DND-41 (cell line): Measurements from ENCODE around the gene NHLRC4.

Experiments
- ATAC-seq: fragments of 200-7000 bp; cut with Tn5 transposase; 3 replicates; pipeline ENCODE4 v1.9.1; 2021; ENCODE audit warnings: low read depth; ENCODE audit not compliant: insufficient read depth
- DNase-seq: peaks from one replicate; pipeline ENCODE4 v3.0.0-alpha.2; 2020
- H2AFZ ChIP-seq: 2 replicates; pipeline ENCODE4 v1.6.0; 2012; ENCODE audit warnings: low read depth, low read length
- H3K27ac ChIP-seq: 2 replicates; pipeline ENCODE4 v1.5.1; 2012; ENCODE audit warnings: low read length, inconsistent platforms
- H3K27me3 ChIP-seq: fragments of 200-600 bp; sonication (generic); 2 replicates; pipeline ENCODE4 v1.6.0; 2012; ENCODE audit warnings: low read length, mild to moderate bottlenecking, inconsistent platforms; ENCODE audit not compliant: insufficient read depth, poor library complexity
- H3K36me3 ChIP-seq: 2 replicates; pipeline ENCODE4 v1.5.1; 2012; ENCODE audit warnings: low read length, inconsistent platforms; ENCODE audit not compliant: insufficient read depth
- H3K4me1 ChIP-seq: 2 replicates; pipeline ENCODE4 v1.5.1; 2012; ENCODE audit warnings: mild to moderate bottlenecking, low read length; ENCODE audit not compliant: insufficient read depth
- H3K4me2 ChIP-seq: 2 replicates; pipeline ENCODE4 v1.6.0; 2012; ENCODE audit warnings: mild to moderate bottlenecking, moderate library complexity, low read length, inconsistent platforms; ENCODE audit not compliant: insufficient read depth
- H3K4me3 ChIP-seq, 2 experiments: fragments of 200-600 bp in 1 of 2; shearing (Covaris generic) in 1 of 2; 2 replicates each; pipeline ENCODE4 v1.5.1; 2012 to 2016; ENCODE audit warnings: inconsistent platforms in 2 of 2, low read length in 2 of 2, mild to moderate bottlenecking in 2 of 2, low read depth in 1 of 2, moderate library complexity in 1 of 2
- H3K79me2 ChIP-seq: 2 replicates; pipeline ENCODE4 v1.6.0; 2012; ENCODE audit warnings: low read length, inconsistent platforms; ENCODE audit not compliant: insufficient read depth
- H3K9ac ChIP-seq: 2 replicates; pipeline ENCODE4 v1.6.0; 2012; ENCODE audit warnings: low read depth, mild to moderate bottlenecking, inconsistent platforms, low read length, moderate library complexity
- H3K9me3 ChIP-seq: 2 replicates; pipeline ENCODE4 v1.5.1; 2012; ENCODE audit warnings: low read length, moderate library complexity, mild to moderate bottlenecking, inconsistent platforms; ENCODE audit not compliant: insufficient read depth, severe bottlenecking
- H4K20me1 ChIP-seq: 2 replicates; pipeline ENCODE4 v1.6.0; 2012; ENCODE audit warnings: low read length; ENCODE audit not compliant: insufficient read depth
- CTCF ChIP-seq: IDR thresholded peaks from 2 replicates; pipeline ENCODE4 v1.5.1; 2012; ENCODE audit warnings: borderline replicate concordance, low read length, moderate library complexity, mild to moderate bottlenecking; ENCODE audit not compliant: poor library complexity, severe bottlenecking; ENCODE audit errors: extremely low read depth
- EZH2 ChIP-seq: IDR thresholded peaks from 3 replicates; pipeline ENCODE4 v1.6.1; 2012; ENCODE audit warnings: borderline replicate concordance, low read depth, mild to moderate bottlenecking, moderate library complexity, low read length, inconsistent platforms; ENCODE audit not compliant: severe bottlenecking

NHLRC4 gene

GRCh38 chr16:606656-607307, 40.0 kb downstream of the NHLRC4 start:
- ATAC-seq: no peak
- Histone ChIP-seq H2AFZ (no peak overlapping the region), H3K27ac (no peak overlapping the region)

DNA sequence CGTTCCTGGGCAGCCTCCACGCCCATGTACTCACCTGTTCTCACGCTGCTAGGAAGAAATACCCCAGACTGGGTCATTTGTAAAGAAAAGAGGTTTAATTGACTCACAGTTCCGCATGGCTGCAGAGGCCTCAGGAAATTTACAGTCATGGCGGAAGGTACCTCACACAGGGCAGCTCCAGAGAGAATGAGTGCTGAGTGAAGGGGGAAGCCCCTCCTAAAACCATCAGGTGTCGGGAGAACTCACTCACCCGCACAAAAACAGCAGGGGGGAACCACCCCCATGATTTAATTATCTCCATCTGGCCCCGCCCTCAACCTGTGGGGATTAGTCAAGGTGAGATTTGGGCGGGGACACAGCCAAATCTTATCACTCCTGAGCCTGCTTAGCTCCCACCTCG, 41.2 kb downstream of the NHLRC4 start:
- Histone ChIP-seq H4K20me1 (peaks cover 15% of the 10 kb centered on the region; the same call in 1 of the 2 replicates), H3K79me2 (peaks cover 34% of the 10 kb centered on the region), H3K9me3 (no peaks in the 10 kb centered on the region), H3K9ac (no peak overlapping the region), H3K4me1 (no peaks in the 10 kb centered on the region), H3K4me2 (no peak overlapping the region), H3K27me3 (no peaks in the 10 kb centered on the region), H3K4me3 (no peak overlapping the region), H2AFZ (no peak overlapping the region), H3K36me3 (no peaks in the 10 kb centered on the region; the same call in 1 of the 2 replicates), H3K27ac (no peak overlapping the region)
- TF ChIP-seq EZH2 (no peak), CTCF (no peak)
- no peak for ATAC-seq
- DNase-seq: no peak

More at GRCh38 chr16:606656-607307, 40.0 kb downstream of the NHLRC4 start:
- Histone ChIP-seq H3K4me2 (no peak overlapping the region), H3K9ac (no peak overlapping the region), H3K9me3 (no peaks in the 10 kb centered on the region), H3K79me2 (peaks cover 37% of the 10 kb centered on the region), H4K20me1 (peaks cover 15% of the 10 kb centered on the region; the same call in 1 of the 2 replicates), H3K4me3 (no peak overlapping the region), H3K4me1 (no peaks in the 10 kb centered on the region), H3K27me3 (no peaks in the 10 kb centered on the region), H3K36me3 (no peaks in the 10 kb centered on the region; the same call in 1 of the 2 replicates)
- no peak for DNase-seq
- TF ChIP-seq CTCF (no peak), EZH2 (no peak)

GRCh38 chr16:609316-609715, 42.5 kb downstream of the NHLRC4 start:
- H3K9me3 ChIP-seq: no peaks in the 10 kb centered on the region
- H3K4me1 ChIP-seq: no peaks in the 10 kb centered on the region
- no peak overlapping the region for H3K27ac ChIP-seq
- H3K79me2 ChIP-seq: peaks cover 37% of the 10 kb centered on the region
- H3K27me3 ChIP-seq: no peaks in the 10 kb centered on the region
- H3K4me2 ChIP-seq: no peak overlapping the region
- H3K36me3 ChIP-seq: no peaks in the 10 kb centered on the region; the same call in 1 of the 2 replicates
- TF ChIP-seq CTCF (no peak), EZH2 (no peak)
- H3K4me3 ChIP-seq: no peak overlapping the region
- H2AFZ ChIP-seq: no peak overlapping the region
- no peak overlapping the region for H3K9ac ChIP-seq
- DNase-seq (no peak), ATAC-seq (no peak)
- H4K20me1 ChIP-seq: peaks cover 15% of the 10 kb centered on the region; the same call in 1 of the 2 replicates
